ACHN (cell line): ENCODE data around the gene CLDN5.

ENCODE experiments used
- DNase-seq: peaks from one replicate; pipeline ENCODE4 v3.0.0-alpha.2; 2015
- in situ Hi-C: cut with HindIII; loops from 2 replicates; pipeline ENCODE4 v1.10.0; 2017; ENCODE audit warnings: low sequenced_read_pairs, low pct_ligation_motif_present, low pct_unique_long_range_greater_than_20kb

CLDN5 gene

DNA sequence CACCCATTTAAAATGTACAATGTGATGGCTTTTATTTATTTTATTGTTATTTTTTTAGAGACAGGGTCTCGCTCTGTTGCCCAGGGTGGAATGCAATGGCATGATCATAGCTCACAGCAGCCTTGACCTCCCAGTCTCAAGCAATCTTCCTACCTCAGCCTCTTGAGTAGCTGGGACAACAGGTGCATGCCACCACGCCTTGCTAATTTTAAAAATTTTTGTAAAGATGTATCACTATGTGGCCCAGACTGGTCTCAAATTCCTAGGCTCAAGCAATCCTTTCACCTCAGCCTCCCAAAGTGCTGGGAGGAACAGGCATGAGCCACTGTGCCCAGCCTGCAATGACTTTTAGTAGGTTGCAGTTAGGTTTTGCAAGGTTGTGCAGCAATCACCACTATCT, 14.3 kb downstream of the CLDN5 start:
- in situ Hi-C loops: no loop called here
- no peak for DNase-seq

DNA sequence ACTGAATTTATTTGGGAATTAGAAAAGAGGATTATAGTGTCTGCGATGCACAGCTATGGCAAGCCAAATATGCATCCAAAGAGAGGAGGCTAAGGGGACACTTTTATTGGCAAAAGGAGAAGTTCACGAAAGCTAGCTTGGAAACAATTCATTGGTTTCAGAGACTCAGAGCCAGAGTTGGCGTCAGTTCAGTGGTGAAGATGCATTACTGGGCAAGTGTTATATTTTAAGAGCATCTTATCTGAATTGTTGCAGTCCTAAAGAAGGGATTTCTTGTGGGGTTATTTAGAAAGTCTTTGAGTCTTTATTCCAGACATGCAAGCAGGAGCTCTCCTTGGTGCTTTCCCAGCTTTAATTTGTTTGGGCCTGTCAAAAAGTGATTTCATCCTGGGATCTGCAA, 15.0 kb downstream of the CLDN5 start:
- in situ Hi-C loops: no loop called here
- DNase-seq: no peak

DNA sequence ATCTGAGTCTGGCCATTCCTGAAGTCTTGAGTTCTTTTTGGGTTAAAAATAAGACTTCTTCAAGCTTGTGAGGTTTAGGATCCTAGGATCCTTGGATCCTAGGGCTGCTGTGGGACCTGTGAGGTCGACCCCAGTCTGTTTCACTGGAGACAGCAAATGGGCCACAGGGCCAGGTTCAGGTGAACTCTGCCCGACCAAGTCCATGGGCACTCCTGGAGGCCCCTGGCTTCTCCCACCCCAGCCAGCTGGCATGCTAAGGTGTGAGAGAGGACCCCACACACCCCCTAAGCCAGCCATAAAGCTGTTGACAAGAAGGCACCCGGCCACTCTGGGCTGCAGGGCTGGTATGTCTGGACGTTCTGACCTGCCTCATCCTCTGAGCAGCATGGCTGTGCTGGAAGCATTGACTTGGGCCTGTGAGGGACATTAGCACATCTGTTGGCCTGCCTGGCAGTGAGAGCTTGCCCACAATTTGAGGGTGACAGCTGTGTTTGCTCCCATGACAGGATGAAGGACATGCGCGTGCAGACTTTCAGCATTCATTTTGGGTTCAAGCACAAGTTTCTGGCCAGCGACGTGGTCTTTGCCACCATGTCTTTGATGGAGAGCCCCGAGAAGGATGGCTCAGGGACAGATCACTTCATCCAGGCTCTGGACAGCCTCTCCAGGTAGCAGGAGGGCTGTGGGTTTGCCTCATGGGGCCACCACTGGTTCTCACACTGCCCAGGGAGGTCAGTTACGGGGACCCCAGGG, 16.0 kb downstream of the CLDN5 start:
- no peak for DNase-seq
- in situ Hi-C loops: no loop called here

DNA sequence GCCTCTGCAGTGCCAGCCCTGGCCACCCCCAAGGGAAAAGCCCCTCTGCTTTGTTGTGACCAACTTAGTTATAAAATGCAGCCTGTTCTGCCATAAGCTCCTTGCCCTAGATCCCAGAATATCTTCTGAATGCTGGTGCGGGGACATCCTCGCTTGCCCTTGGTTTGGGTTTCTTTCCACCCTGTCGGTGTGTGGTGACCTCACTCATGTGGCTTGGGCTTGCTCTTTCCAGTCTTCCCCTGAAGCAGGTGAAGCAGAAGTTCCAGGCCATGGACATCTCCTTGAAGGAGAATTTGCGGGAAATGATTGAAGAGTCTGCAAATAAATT, 16.7 kb downstream of the CLDN5 start:
- in situ Hi-C loops: no loop called here

DNA sequence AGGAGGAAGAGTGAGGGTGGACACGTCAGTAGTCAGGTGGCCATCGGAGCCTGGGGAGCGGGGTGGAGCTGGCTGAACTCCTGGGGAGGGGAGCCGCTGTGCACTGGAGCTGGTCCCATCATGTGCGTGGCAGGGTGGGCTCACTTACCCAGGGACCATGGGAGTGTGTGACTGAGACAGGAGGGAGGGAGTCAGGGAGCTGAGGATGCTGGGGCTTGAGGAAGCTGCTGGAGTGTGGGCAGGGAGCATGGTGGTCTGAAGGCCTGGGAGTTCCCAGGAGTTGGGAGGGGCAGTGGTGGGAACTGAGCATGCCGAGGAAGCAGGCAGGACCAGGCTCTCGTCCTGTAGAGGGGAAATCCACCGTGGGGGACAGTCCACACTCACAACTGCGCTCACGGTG, 18.0 kb downstream of the CLDN5 start:
- DNase-seq: no peak
- in situ Hi-C loops: no loop called here

More for the DNA sequence above, 16.7 kb downstream of the CLDN5 start:
- no peak for DNase-seq

DNA sequence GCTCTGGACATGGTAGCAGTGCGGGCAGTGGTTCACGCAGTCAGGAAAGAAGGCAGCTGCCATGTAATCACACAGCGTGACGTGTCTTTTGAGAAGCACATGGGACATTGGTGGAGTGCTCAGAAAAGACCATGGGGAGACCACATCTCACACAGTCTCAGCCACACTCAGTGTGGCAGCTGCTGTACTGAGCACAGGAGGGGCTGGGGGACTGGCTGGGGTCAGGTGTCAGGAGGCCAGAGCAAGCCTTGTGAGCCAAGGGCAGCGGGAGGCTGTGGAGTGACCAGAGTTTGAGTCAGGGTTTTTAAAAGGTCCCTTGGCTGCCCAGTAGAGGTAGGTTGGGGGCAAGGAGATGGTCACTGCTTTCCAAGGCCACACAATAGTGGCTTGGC, 18.5 kb downstream of the CLDN5 start:
- no peak for DNase-seq
- in situ Hi-C loops: no loop called here

DNA sequence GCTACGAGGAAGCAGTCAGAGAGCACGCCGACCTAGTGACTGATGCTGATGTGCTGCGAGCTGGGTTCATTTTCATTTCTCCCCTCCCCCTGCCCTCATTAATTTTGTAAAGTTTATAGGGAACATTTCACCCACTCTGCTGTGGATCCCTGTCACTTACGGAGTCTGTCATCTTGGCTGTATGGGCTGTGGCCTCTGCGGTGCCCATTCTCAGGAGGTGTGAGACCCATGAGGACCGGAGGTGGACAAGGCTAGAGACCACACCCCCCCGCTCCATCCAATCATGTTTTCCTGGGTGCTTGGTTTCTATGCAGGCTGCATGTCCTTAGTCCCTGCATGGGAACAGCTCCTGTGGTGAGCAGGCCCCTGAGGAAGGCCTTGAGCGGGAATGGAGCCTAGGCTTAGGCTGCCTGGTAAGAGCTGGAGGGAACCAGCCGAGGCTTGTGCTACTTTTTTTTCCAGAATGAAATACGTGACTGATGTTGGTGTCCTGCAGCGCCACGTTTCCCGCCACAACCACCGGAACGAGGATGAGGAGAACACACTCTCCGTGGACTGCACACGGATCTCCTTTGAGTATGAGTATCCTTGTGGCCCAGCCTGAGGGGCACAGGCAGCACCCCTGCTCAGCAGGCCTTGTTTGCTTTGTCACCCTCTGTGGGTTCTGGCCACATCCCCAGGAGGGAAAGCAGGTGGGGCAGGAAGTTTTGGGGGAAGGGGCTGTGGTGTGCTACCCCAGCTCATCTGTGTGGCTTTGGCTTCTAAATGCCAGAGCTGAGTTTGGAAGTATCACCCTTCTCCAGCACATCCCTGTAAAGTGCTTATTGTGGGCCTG, 19.1 kb downstream of the CLDN5 start:
- in situ Hi-C loops: no loop called here
- no peak for DNase-seq

DNA sequence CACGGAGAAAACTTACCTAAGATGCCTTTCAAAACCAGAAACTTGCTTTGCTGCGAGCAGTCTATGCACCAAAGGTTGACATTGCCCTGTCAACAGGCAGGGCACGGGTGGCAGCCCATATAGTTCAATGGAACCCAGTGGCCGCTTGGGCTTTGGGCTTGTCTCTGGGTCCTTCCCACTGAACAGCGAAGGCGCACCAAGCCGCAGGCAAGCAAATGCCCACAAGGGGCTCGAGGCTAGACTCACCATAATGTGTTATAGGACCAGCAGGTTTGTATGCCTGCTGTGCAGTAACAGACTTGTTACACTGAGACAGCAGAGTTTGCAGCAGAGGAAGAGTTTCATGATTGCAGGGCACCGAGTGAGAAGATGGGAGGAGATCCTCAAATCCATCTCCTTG, 20.3 kb downstream of the CLDN5 start:
- in situ Hi-C loops: no loop called here
- DNase-seq: no peak

DNA sequence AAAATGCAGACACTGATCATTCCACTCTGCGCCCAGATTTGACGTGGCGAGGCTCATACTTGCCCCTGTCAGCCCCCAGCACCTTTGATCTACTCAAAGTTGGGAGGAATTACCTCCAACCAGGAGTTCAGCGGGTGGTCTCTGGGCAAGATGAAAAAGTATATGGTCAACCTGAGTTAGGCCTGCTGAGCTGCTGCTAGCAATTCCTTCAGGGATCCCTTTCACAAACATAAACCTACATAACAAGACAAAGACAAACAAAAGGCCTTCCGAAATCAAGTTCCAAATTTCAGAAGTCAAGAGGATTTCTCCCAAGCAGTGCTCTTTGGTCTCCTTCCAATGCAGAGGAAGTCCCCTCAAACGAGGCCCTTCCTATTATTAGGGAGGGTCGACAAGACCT, 20.8 kb downstream of the CLDN5 start:
- no peak for DNase-seq
- in situ Hi-C loops: no loop called here

DNA sequence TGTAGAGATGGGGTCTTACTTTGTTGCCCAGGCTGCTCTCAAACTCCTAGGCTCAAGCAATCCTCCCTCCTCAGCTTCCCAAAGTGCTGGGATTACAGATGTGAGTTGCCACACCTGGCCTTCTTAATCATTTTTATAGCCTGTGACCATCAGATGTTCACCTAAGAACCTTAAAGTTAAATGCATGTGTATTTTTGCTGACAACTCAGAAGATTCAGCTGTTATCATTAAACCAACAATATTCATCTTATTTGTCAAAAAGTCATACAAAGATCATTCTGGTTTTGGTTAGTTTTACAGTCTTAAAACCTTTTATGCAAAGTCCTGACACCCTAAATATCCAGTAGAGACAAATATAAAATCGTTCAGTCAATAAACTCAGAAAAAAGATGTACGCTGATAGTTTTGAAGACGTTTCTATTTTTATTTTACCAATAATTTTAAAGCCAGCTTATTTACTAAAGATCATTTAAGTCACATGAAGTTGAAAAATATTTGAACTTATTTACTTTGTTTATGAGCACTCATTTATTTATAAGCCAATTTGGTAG, 22.2 kb downstream of the CLDN5 start:
- in situ Hi-C loops: no loop called here
- no peak for DNase-seq

DNA sequence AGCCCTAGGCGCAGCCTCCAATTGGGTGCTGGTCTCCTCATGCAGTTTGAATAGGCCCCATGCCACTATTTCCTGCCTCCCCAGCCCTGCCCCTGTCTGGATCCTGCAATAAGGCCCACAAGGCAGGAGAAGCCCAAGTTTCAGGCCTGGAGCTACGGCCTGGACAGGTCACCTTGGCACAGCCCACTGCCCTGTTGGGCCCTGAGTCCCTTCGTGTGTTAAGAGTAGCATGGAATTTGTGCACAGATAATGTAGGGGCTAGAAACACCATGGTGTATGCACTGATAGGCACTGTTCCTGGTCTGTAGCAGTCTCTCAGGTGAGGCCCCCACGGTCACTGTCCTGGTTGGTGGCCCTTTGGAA, 24.3 kb downstream of the CLDN5 start:
- in situ Hi-C loops: no loop called here
- no peak for DNase-seq

DNA sequence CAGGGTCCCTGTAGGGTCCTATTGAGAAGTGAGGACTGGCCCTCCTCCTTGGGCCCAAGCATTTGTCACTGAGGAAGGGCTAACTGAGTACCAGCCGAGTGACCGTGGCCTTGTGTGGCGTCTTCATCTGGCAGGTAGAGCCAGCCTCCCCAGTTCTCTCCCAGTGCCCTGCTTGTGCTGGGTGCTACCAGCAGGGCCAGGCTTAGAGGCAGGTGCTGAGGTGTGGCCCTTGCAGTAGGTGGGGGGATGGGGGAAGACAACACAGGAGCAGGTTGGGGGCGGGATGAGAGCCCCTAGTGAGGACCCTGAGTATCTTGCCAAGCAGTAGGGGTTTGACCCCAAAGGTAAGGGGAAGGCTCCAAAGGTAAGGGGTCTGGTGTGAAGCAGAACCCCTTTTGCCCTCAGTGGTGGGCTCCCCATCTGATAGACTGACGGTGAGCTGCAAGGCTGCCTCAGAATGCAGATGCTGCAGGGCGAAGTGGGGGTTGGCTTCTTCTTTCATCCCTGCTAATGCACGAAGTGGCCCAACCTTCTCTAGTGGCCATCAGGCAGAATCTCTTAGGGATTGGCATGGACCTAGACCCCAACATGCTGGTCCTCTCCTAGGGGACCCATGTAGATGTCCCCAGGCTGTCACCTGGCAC, 24.9 kb downstream of the CLDN5 start:
- DNase-seq: no peak
- in situ Hi-C loops: no loop called here

DNA sequence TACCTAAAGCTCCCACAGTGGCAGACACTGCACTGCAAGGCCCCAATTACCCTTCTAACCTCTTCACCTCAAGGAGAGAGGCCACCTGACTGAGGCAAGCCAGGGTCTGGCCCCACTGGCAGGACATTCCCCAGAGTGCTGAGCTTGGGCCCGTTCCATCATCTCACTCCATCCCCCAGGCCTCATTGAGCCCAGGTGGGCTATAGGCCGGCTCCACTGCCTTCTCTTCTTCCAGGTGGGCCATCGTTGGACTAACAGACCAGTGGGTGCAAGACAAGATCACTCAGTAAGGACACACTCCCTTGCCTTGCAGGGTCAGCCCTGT, 25.4 kb downstream of the CLDN5 start:
- in situ Hi-C loops: no loop called here

DNA sequence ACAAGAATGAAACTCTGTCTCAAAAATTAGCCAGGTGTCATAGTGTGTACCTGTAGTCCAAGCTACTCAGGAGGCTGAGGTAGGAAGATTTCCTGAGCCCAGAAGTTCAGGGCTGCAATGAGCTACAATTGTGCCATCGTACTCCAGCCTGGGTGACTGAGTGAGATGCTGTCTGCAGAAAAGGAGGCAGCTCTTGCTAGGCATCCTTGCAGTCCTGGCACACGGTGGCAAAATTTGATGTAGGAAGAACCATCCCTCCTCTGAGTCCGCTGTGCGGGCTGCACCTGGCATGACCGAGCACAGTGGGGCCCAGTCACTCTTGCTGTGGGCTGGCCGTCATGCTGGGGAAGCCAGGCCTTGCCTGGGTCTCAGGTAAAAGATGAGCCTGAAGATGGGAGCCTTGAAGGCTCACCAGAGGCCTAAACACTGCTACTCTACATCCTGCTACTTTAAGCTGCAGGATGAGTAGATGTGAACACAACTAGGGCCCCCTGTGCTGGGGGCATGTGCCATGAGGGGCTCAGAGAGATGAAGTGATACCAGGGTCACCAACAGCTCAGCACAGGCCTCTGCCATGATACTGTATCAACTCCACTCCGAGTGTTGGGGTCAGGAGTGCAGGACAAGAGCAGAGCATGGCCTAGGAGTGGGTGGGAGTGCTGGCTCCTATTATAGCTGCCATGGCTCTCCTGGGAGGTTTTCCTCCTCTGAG, 25.9 kb downstream of the CLDN5 start:
- no peak for DNase-seq
- in situ Hi-C loops: no loop called here

More for the DNA sequence above, 25.4 kb downstream of the CLDN5 start:
- DNase-seq: no peak

DNA sequence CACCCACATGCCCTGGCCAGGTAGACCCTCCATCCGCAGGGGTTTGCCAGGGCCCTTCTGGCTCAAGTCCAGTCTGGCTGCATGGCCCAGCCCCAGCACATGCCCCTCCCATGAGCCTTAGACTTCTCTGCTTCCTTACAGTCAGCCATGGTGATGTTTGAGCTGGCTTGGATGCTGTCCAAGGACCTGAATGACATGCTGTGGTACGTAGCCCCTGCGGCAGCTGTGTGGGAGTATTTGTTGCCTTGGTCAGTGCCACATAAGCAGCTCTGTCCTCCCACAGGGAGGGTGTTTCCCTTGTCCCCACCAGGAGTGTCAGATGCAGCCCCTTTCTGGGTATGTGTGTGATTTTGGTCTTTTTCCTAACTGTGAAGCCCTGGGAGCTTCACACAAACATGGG, 27.0 kb downstream of the CLDN5 start:
- in situ Hi-C loops: no loop called here
- no peak for DNase-seq

DNA sequence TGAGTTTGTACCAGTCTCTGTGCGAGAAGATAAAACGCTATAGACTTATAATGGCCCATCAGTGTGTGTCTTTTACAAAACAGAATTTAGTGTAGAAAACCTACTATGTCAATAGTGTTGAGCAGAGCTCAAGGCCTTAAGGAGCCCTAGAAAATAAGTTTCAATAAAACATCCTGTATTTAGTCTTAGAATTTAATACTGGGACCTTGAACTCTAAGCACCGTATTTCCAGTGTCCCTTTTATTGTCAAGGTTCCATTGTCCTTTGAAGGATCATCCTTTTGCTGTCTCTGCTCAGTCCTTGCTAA, 27.9 kb downstream of the CLDN5 start:
- in situ Hi-C loops: no loop called here
- DNase-seq: no peak

DNA sequence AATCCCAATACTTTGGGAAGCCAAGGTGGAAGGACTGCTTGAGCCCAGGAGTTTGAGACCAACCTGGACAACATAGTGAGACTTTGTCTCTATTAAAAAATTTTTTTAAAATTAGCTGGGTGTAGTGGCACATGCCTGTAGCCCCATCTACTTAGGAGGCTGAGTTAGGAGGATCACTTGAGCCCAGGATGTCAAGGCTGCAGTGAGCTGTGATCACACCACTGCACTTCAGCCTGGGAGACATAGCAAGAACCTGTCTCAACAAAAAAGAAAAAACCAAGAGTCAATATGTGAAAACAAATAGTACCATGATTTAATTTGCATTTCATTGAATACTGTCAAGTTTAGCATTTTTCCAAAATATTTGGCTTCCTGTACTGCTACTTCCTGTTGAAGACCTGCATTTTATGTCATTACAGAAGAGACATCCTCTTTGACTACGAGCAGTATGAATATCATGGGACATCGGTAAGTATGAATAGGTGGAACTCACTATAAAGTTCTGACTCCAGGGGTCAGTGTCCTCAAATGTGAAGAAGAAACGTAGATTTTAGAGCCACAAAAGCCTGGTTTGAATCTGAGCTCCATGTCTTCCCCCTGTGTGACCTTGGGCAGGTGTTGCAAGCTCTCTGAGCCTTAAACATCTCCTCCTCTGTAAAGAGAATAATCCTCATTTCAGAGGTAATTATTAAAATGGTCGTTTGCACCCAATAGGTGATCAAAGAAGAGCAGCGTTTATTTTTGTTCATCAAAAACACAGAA, 28.5 kb downstream of the CLDN5 start:
- DNase-seq: peak; percentile 31
- in situ Hi-C loops: no loop called here

DNA sequence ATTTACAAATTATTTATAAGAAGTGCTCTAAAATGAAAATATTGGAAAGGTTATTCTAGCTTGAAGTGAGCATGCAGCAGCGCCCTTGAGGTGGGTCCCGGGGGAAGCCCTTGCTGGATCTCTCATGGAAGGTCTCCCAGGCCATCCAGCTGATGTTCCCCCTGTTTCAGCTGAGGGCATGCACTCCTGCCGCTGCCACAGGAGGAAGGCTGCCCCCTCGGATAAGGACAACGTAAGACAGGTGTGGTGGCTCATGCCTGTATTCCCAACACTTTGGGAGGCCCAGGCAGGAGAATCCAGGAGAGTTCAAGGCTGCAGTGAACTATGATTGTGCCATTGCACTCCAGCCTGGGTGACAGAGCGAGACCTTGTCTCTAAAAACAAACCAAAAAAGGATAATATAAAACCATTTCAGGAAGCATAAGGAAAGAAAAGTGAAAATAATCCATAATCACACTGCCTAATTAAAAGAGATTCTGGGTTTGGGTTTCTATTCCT, 29.5 kb downstream of the CLDN5 start:
- DNase-seq: no peak
- in situ Hi-C loops: no loop called here
